GM18517 (cell line): ENCODE measurements around the gene HOXD3.

ENCODE experiments used
- ATAC-seq: cut with Tn5 transposase; IDR thresholded peaks from one replicate; pipeline ENCODE4 v1.9.1; 2021; ENCODE audit warnings: mild to moderate bottlenecking, moderate library complexity; ENCODE audit not compliant: unreplicated experiment

Gene HOXD3

DNA sequence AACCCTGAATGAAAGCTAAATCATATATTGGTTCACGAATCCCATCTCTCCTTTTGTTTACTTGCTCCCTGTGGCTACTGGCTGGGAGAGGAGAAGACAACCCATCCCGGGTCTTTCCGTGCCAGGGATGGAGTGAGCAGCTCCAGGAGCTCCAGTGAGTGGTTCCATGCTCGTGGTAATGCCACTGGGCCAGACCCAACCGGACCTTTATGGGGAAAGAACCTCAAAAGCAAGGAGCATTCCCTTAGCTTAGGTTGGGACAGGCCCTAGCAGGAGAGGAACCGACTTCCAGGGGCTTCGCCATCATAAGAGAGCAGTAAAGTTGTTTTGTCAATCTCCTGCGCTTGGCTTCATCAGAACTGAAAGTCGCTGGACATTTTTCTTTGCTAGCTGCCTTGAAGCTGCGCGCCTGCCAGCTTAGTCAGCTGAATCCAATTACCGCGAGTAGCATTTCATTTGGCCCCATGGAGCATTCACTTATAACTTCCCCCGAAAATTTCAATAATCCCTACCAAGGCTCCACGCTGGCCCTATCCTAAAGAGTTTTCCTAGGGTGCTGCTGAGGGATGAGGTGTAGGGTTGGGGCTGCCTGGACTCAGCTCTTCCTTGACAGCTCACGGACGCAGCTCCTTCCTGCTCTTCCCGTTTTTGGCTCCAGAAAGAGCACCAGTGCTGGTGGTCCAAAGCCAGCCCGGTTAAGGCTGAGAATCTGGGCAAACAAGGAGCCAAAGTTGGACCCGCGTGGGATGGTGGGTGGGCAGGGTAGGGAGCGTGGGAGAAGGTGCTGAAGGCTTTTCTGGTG is 4.9 kb downstream of the HOXD3 start:
- ATAC-seq, result no peak

DNA sequence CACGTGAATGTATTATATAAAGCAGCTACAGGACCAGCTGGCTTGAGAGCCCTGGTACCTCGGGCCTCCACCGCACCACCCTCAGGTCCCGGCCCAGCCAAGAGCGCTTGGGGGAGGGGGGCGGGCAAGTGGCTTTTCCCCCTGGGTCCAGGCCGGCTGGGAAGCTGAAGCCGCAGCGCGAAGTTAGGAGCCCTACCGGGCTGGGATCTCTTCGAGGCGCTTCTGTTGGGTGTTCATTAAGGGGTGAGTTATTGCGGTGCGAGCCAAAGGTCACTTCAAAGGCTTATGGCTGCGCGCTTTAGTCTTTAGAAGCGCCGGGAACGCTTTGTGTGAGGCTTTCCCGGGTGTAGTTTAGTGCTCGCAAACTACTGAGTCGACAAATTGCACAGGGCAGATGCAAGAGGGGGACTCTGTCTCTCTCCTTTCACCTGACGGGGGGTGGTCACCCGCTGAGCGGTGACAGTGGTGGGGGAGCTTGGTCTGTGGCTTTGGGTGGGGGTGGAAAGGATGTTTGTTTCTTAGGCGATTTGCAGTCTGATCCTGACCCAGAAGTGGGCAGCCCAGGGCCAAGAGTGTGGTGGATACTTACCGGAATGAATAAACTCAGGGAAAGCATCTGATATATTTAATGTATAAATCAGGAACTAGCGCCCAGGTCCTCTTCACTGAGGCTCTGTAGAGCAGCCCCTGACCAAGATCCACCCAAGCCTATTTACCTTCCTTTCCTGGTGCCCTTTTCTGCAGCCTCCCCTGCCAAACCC is 6.0 kb downstream of the HOXD3 start:
- ATAC-seq, result no peak

- ATAC-seq, result no peak
These were observed 6.6 kb downstream of the HOXD3 start for GRCh38 chr2:176163672-176164056.

GRCh38 chr2:176164201-176164600 is 7.1 kb downstream of the HOXD3 start:
- no peak for ATAC-seq

GRCh38 chr2:176164611-176165369 is 7.7 kb downstream of the HOXD3 start:
- ATAC-seq, result no peak

GRCh38 chr2:176165370-176166050 is 8.4 kb downstream of the HOXD3 start:
- ATAC-seq, result no peak

- no peak for ATAC-seq
These were observed 9.2 kb downstream of the HOXD3 start for GRCh38 chr2:176166272-176166671.

- no peak for ATAC-seq
These were observed 10.3 kb downstream of the HOXD3 start for GRCh38 chr2:176167398-176167797.

- ATAC-seq, result no peak
These were observed 12.1 kb downstream of the HOXD3 start for GRCh38 chr2:176169181-176169580.

DNA sequence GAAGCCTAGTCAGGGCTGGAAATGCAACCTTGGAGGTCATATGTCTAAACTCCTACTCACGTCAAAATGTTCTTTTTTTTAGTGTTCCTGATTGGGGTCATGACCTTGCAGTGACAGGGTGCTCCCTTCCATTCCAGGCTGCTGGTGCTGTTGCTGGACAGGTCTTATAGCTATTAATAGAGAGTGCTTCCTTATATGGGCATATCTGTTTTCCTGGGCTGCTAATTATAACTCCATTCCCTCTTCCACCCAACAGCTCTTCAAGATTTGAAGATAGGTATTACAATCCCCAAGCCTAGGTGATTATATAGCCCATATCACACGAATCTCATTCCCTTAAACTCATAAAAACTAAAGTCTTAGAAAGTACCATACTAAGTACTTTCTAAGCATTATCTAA is 12.6 kb downstream of the HOXD3 start:
- no peak for ATAC-seq

DNA sequence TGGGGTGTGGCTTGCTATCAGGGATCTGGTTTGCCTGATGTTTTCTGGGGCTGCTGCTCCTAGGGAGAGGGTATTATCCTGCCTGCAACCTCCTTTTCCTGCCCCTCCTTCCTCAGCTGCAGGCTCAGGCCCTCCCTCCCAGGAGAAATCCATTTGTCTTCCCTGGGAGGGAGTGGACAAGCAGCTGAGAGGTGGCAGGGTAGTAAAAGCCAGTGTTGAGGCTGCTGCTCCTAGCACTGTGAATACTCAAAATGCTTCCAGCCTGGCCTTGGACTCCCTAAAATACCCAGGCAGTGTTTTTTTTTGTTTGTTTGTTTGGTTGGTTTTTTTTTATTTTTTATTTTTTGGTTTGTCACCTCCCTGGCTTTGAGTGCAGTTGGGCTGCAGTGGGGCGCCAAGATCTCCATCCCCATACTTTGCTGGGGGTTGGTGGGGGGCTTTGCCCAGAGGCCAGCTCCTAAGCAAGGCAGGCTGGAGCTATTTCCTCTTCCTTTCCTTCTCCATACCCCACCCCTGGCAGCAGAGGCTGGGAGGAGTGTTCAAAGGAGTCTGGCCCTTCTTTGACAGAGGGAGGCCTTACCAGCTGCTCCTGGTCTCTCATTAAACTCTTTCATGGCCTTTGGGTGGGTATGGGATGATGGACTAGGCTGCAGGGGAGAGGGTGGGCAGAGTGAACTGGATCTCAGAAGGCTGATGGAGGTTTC is 13.6 kb downstream of the HOXD3 start:
- no peak for ATAC-seq

DNA sequence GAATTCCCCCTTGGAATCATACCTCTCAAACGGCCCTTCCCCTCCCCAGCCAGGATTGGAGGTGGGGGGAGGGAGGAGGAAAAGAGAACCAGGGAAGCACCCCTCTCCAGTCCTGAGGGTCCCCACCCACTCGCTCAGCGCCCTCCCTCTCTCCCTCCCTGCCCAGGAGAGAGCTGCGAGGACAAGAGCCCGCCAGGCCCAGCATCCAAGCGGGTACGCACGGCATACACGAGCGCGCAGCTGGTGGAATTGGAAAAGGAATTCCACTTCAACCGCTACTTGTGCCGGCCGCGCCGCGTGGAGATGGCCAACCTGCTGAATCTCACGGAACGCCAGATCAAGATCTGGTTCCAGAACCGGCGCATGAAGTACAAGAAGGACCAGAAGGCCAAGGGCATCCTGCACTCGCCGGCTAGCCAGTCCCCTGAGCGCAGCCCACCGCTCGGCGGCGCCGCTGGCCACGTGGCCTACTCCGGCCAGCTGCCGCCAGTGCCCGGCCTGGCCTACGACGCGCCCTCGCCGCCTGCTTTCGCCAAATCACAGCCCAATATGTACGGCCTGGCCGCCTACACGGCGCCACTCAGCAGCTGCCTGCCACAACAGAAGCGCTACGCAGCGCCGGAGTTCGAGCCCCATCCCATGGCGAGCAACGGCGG is 14.4 kb downstream of the HOXD3 start:
- ATAC-seq, result no peak

DNA sequence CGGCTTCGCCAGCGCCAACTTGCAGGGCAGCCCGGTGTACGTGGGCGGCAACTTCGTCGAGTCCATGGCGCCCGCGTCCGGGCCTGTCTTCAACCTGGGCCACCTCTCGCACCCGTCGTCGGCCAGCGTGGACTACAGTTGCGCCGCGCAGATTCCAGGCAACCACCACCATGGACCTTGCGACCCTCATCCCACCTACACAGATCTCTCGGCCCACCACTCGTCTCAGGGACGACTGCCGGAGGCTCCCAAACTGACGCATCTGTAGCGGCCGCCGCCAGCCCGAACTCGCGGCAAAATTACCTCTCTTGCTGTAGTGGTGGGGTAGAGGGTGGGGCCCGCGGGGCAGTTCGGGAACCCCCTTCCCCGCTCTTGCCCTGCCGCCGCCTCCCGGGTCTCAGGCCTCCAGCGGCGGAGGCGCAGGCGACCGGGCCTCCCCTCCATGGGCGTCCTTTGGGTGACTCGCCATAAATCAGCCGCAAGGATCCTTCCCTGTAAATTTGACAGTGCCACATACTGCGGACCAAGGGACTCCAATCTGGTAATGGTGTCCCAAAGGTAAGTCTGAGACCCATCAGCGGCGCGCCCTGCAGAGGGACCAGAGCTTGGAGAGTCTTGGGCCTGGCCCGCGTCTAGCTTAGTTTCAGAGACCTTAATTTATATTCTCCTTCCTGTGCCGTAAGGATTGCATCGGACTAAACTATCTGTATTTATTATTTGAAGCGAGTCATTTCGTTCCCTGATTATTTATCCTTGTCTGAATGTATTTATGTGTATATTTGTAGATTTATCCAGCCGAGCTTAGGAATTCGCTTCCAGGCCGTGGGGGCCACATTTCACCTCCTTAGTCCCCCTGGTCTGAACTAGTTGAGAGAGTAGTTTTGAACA is 15.1 kb downstream of the HOXD3 start:
- no peak for ATAC-seq

DNA sequence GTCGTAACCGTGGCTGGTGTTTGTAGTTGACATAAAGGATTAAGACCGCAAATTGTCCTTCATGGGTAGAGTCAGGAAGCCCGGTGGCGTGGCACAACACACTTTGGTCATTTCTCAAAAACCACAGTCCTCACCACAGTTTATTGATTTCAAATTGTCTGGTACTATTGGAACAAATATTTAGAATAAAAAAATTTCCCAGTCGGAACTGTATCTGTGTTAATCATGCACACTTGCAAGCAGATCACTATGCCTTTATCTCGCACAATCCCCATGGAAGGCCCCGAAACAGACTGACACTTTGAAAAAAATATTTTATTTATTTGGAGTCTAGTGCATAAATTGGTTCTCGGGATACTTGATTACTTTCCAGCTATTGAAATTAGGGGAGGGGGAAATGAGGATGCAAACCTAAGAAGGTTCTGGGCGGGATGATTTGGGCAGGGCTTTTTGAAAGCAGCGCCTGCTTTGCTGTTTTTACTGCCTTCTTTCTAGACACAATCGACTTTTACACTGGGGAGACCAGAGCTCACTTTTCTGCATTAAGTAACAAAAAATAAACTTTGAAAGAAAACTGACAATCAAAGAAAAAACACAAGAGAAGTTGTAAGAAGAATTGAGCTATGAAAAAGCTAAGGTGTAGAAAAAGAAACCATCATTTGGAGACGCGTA is 15.9 kb downstream of the HOXD3 start:
- no peak for ATAC-seq

DNA sequence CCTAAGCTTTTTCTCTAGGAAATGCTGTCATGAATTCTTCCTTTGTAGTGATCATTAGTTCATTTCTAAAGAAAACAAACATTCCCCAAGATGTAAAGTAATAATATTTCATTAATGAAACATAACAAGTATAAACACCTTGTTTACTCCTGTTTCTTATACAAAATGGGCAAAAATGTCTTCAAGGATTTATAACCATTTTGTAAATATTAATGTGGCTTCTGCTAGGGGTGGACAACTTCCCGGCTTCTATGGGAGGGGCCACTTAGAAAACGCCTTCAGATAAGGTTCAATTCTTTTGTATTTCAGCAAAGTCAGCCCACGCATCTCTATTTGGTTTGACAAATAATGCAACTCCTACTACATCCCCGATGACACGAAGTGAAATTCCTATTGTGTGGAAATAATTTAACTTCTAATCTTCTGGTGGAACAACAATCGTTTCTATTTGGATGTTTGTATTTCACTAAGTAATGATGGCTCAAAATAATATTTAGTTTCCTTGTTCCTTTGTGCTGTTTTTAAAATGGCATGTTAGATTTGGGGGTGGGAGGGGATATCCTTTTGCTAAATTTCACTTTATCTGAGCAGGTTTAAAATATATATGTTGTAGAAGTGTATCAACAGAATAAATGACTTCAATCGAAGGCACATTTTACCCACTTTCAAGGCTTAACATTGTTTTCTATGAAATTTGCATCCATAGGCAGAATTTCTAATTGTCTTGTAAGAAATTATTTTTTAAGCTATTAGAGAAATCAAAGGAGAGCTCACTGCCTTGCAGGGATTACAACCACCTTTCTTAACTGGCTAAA is 16.7 kb downstream of the HOXD3 start:
- ATAC-seq, result no peak

GRCh38 chr2:176174382-176174823 is 17.3 kb downstream of the HOXD3 start:
- ATAC-seq, result no peak
